Activated T-helper 2 cell treated with anti-CD3 and anti-CD28 coated beads, Interferon-gamma antibody, Interleukin-2, Interleukin-4, amounts not matched to agents 10 μg/mL and 5 μg/mL and 100 μg/mL, durations not matched to agents 14 hours and 24 hours and 36 hours (primary cell): Measurements from ENCODE around the gene RBBP8NL. TPM values are rescaled to one million over a fixed set of nuclear protein-coding genes. Genes with fewer than 3 reads are reported as not detected.
"Not testable (repeated sequence)": the region's sequence is repeated elsewhere in the genome, so short reads cannot be mapped to it uniquely, and the experiment has no call there.

Source experiments
- DNase-seq: peaks from one replicate; pipeline ENCODE4 v3.0.0; 2021; ENCODE audit warnings: low spot score
- H3K27ac Mint-ChIP-seq: one replicate; pipeline ENCODE4 v1.8.0; 2021; ENCODE audit warnings: mixed read lengths
- H3K27me3 Mint-ChIP-seq: one replicate; pipeline ENCODE4 v1.8.0; 2021; ENCODE audit warnings: low read depth, mixed read lengths
- H3K36me3 Mint-ChIP-seq: one replicate; pipeline ENCODE4 v1.8.0; 2021; ENCODE audit warnings: low read depth, mixed read lengths
- H3K4me1 Mint-ChIP-seq: one replicate; pipeline ENCODE4 v1.8.0; 2021; ENCODE audit warnings: low read depth, mixed read lengths
- H3K4me3 Mint-ChIP-seq: one replicate; pipeline ENCODE4 v1.8.0; 2021; ENCODE audit warnings: low read depth, mild to moderate bottlenecking, moderate library complexity, mixed read lengths
- H3K9me3 Mint-ChIP-seq: one replicate; pipeline ENCODE4 v1.8.0; 2021; ENCODE audit warnings: mixed read lengths
- intact Hi-C: fragments of 100-400 bp; cut with micrococcal nuclease; formaldehyde crosslinking; loops from one replicate; pipeline ENCODE4 v1.15.1; 2023
- total RNA-seq: library from RNA; stranded (reverse); gene quantifications from 2 replicates; pipeline ENCODE4 v1.2.3, GENCODE V29; 2022

The RBBP8NL gene
- total RNA-seq, 1 donor from 2014 or later = not detected

GRCh38 chr20:62381202-62381797, 46.0 kb downstream of the RBBP8NL start:
- no peak overlapping the region for H3K4me3 Mint-ChIP-seq
- intact Hi-C loops = no loop called here
- peaks cover 5% of the 10 kb centered on the region for H3K9me3 Mint-ChIP-seq
- H3K4me1 Mint-ChIP-seq = peaks cover 21% of the 10 kb centered on the region
- H3K27me3 Mint-ChIP-seq = no peaks in the 10 kb centered on the region
- H3K36me3 Mint-ChIP-seq = peaks cover 27% of the 10 kb centered on the region
- no peak for DNase-seq
- H3K27ac Mint-ChIP-seq = no peak overlapping the region

- Mint-ChIP-seq H3K4me3 (no peak overlapping the region), H3K27me3 (no peaks in the 10 kb centered on the region), H3K36me3 (peaks cover 12% of the 10 kb centered on the region), H3K9me3 (peaks cover 5% of the 10 kb centered on the region), H3K4me1 (peaks cover 8% of the 10 kb centered on the region), H3K27ac (no peak overlapping the region)
- intact Hi-C loops = no loop called here
- no peak for DNase-seq
These were observed 49.1 kb downstream of the RBBP8NL start for GRCh38 chr20:62378215-62378614.

- H3K36me3 Mint-ChIP-seq = peaks cover 9% of the 10 kb centered on the region
- no peak for DNase-seq
- intact Hi-C loops = no loop called here
- peaks cover 5% of the 10 kb centered on the region for H3K9me3 Mint-ChIP-seq
- peaks cover 4% of the 10 kb centered on the region for H3K27me3 Mint-ChIP-seq
- no peak overlapping the region for H3K27ac Mint-ChIP-seq
- H3K4me1 Mint-ChIP-seq = peaks cover 5% of the 10 kb centered on the region
- no peak overlapping the region for H3K4me3 Mint-ChIP-seq
These were observed 49.6 kb downstream of the RBBP8NL start for GRCh38 chr20:62377615-62378178.

DNA sequence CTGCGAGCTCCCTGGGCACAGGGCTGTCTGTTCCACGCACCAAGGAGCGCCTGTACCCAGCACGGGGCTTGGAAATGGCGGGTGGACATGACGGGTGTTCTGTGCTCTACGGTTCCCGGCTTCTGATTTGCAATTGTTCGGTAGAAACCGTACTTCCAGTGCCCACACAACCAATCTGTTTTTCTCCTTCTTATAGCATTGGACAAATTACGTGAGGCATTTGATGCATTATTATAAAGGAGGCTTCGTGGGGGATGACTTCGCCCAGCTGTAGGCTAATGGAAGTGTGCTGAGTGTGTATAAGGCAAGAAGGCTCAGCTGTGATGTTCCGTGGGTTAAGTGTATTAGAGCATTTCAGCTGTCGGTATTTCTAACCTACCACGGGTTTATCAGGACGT, 50.3 kb downstream of the RBBP8NL start:
- H3K36me3 Mint-ChIP-seq = peaks cover 5% of the 10 kb centered on the region
- DNase-seq = no peak
- H3K27ac Mint-ChIP-seq = no peak overlapping the region
- peaks cover 4% of the 10 kb centered on the region for H3K27me3 Mint-ChIP-seq
- H3K4me1 Mint-ChIP-seq = peaks cover 3% of the 10 kb centered on the region
- H3K4me3 Mint-ChIP-seq = no peak overlapping the region
- peaks cover 4% of the 10 kb centered on the region for H3K9me3 Mint-ChIP-seq
- intact Hi-C loops = no loop called here

DNA sequence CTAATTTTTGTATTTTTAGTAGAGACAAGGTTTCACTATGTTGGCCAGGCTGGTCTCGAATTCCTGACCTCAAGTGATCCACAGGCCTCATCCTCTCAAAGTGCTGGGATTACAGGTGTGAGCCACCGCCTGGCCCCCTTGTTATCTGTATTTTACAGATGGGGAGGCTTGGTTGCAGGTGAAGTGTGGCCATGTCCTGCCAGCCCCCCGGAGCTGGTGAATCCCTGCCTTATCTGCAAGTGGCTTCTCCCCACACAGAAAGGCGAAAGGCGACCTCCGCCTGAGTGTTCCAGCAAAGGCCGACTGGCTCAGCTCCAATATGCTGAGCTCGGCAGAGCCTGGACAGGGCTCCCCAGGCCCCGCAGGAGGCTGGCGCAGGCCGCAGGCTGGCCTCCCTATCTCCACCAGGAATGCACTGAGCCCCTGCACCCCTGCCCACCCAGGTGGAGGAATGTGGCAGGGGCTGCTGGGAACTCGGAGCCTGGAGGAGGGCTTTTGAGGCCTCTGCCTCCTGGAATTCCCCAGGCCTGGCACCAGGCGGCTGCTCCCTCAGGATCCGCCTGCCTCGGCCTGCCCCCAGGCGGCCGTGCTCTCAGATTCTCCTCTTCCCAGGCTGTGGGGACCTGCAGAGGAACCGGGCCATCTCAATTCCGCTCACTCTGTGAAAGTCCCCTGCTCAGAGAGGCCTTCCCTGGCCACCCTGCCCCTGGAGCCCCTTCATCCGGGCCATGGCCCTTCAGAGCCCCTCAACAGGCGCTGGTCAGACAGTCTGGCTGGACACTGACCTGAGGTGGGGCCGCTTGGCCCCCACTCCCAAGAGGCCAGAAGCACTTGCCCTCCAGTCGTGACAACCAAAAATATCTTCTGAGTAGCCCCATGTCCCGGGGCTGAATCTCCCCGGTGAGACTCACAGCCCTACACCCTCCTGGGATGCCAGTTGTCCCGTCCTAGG, 51.0 kb downstream of the RBBP8NL start:
- Mint-ChIP-seq H3K4me1 (peaks cover 3% of the 10 kb centered on the region), H3K27me3 (peaks cover 4% of the 10 kb centered on the region), H3K36me3 (no peaks in the 10 kb centered on the region), H3K4me3 (no peak overlapping the region), H3K27ac (no peak overlapping the region), H3K9me3 (no peaks in the 10 kb centered on the region)
- no peak for DNase-seq
- intact Hi-C loops = no loop called here

GRCh38 chr20:62374331-62375152, 52.8 kb downstream of the RBBP8NL start:
- Mint-ChIP-seq H3K4me1 (peaks cover 1% of the 10 kb centered on the region), H3K36me3 (no peaks in the 10 kb centered on the region), H3K27me3 (peaks cover 4% of the 10 kb centered on the region), H3K4me3 (no peak overlapping the region), H3K9me3 (no peaks in the 10 kb centered on the region), H3K27ac (no peak overlapping the region)
- DNase-seq = no peak
- intact Hi-C loops = no loop called here

- H3K27ac Mint-ChIP-seq, intact Hi-C loops, H3K9me3 Mint-ChIP-seq, H3K4me1 Mint-ChIP-seq, H3K4me3 Mint-ChIP-seq, DNase-seq, H3K36me3 Mint-ChIP-seq: not testable (repeated sequence)
- peaks cover 11% of the 10 kb centered on the region for H3K27me3 Mint-ChIP-seq
These were observed 53.6 kb downstream of the RBBP8NL start for GRCh38 chr20:62373631-62374179.

DNA sequence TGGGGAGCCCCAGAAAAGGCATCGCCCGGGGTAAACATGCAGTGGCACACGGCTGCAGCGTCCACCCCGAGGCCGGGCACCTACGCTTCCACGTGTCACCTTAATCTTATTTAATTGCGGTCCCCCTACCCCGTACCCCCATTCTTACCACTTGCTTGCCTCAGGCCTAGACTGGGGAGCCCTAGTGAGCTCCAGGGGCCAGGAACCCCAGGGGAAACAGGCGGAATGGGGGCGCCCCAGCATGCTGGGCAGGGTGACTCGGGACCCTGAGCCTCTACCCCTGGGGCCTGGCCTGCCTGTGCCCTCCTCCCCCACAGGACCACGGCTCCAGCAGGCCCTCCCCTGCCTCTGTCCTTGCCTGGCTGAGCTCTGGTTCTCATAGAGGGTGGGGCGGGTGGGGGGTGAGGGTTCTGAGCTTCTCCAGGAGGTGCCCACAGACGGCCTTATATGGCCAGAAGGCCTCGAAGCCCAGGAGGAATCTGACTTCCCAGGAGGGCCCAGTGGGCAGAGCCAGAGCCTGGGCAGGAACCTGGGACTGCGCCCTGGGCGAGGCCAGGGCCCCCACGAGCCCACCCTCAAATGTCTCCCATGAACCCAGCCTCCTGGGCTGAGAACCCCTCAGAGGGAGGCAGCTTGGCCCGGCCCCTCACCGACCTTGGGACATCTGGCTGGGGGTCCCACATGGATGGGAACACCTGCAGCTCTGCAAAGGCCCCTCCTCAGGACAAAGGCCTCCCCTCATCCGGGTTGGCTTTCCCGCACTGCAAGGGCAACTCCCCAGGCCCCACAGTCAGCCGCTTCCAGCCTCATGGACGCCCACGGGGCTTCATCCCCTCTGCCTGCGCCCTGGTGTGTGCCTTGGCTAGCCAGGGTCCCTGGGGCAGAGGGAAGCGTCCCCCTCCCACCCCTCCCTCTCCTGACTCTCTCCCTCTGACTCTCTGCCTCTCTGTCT, 55.0 kb downstream of the RBBP8NL start:
- H3K27ac Mint-ChIP-seq = no peak overlapping the region
- H3K4me3 Mint-ChIP-seq = no peak overlapping the region
- H3K4me1 Mint-ChIP-seq = peaks cover 4% of the 10 kb centered on the region
- H3K36me3 Mint-ChIP-seq = no peaks in the 10 kb centered on the region
- no peak for DNase-seq
- intact Hi-C loops = no loop called here
- H3K27me3 Mint-ChIP-seq = peaks cover 18% of the 10 kb centered on the region
- H3K9me3 Mint-ChIP-seq = no peaks in the 10 kb centered on the region

DNA sequence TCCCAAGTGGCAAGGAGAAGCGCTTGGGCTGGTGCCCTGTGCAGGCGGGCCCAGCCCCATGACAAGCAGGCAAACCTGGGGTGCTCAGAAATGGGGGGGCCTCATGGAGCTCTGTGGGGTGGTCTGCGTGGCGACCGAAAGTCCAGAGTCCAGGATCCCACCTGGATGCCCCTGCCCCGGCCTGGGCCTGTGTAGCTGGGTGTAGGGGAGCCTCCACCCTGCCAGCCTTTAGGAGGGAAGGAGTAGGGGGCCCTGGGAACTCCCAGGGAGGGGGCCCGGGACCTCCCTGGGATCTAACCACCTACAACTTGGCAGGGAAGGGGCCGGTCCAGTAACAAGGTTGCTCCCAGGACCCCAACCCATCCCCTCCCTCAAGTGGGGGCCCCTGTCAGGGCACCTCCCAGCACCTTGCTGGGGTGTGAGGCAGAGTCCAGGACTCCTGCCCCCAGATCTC, 55.7 kb downstream of the RBBP8NL start:
- H3K27ac Mint-ChIP-seq = no peak overlapping the region
- intact Hi-C loops = no loop called here
- no peaks in the 10 kb centered on the region for H3K36me3 Mint-ChIP-seq
- H3K9me3 Mint-ChIP-seq = no peaks in the 10 kb centered on the region
- no peak overlapping the region for H3K4me3 Mint-ChIP-seq
- no peak for DNase-seq
- peaks cover 18% of the 10 kb centered on the region for H3K27me3 Mint-ChIP-seq
- peaks cover 4% of the 10 kb centered on the region for H3K4me1 Mint-ChIP-seq

DNA sequence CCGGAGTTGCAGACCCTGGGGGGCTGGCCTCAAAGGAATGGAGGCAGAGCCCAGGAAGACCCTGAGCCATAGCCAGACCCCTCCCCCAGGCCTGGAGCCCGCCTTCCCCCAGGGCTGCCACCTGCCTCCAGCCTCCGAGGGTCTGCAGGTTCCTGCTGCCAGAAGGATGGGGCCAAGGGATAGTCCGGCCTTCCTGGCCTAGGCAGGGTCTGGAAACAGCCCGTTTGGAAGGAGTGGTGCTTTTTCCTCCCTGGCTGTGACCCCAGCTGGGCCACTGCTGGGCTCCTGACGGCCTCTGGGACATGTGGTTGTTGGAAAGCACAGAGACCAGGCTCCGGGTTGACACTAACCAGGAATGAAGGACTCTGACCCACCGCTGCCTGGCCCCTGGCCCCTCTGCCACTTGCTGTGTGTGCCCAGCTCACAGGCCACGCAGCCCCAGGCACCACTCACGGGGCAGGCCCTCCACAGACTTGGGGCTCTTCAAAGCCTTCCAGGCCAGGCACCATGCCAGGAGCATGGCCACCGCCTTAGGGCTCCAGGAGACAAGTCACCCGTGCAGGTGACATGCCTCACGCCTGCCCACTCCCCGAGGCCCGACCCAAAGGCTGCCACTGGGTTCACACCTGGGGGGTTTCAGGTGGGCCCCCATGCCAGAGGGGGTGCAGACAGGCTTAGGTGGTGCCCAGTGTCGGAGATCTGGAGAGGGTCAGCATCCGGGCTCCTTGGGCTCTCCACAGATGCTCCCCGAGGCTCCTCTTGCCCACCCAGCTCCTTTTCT, 56.3 kb downstream of the RBBP8NL start:
- DNase-seq = no peak
- intact Hi-C loops = no loop called here
- no peaks in the 10 kb centered on the region for H3K9me3 Mint-ChIP-seq
- peaks cover 19% of the 10 kb centered on the region for H3K27me3 Mint-ChIP-seq
- no peak overlapping the region for H3K4me3 Mint-ChIP-seq
- H3K27ac Mint-ChIP-seq = no peak overlapping the region
- no peaks in the 10 kb centered on the region for H3K36me3 Mint-ChIP-seq
- peaks cover 4% of the 10 kb centered on the region for H3K4me1 Mint-ChIP-seq
